Progenitor cell of endocrine pancreas (in vitro differentiated cells): ENCODE results near the gene CYTH4. TPM values are rescaled to one million over a fixed set of nuclear protein-coding genes. Genes with fewer than 3 reads are reported as not detected.

Experiments
- DNase-seq: peaks from one replicate; pipeline ENCODE4 v3.0.0; 2021; ENCODE audit warnings: low spot score; ENCODE audit not compliant: unreplicated experiment
- H3K27ac Mint-ChIP-seq: 2 replicates; pipeline ENCODE4 v1.8.0; 2021; ENCODE audit warnings: mild to moderate bottlenecking, moderate library complexity, mixed read lengths
- H3K27me3 Mint-ChIP-seq: 2 replicates; pipeline ENCODE4 v1.8.0; 2021; ENCODE audit warnings: mixed read lengths
- H3K36me3 Mint-ChIP-seq: 2 replicates; pipeline ENCODE4 v1.8.0; 2022; ENCODE audit warnings: mixed read lengths; ENCODE audit not compliant: insufficient read depth
- H3K4me1 Mint-ChIP-seq: 2 replicates; pipeline ENCODE4 v1.8.0; 2021; ENCODE audit warnings: low read depth, mixed read lengths
- H3K4me3 Mint-ChIP-seq: 2 replicates; pipeline ENCODE4 v1.8.0; 2021; ENCODE audit warnings: low read depth, mild to moderate bottlenecking, moderate library complexity, mixed read lengths
- H3K9me3 Mint-ChIP-seq: 2 replicates; pipeline ENCODE4 v1.8.0; 2021; ENCODE audit warnings: low read depth, mixed read lengths
- total RNA-seq: library from RNA; stranded (reverse); gene quantifications from 2 replicates; pipeline ENCODE4 v1.2.1, GENCODE V29; 2021
- TF ChIP-seq, protein P1 (sequence below): fragments of 200-600 bp; sonication (generic); IDR thresholded peaks from one replicate; pipeline ENCODE4 v1.5.0; 2021; ENCODE audit warnings: antibody characterized with exemption, mild to moderate bottlenecking; ENCODE audit not compliant: unreplicated experiment

Gene CYTH4
- total RNA-seq, 1 donor from 2014 or later = not detected

DNA sequence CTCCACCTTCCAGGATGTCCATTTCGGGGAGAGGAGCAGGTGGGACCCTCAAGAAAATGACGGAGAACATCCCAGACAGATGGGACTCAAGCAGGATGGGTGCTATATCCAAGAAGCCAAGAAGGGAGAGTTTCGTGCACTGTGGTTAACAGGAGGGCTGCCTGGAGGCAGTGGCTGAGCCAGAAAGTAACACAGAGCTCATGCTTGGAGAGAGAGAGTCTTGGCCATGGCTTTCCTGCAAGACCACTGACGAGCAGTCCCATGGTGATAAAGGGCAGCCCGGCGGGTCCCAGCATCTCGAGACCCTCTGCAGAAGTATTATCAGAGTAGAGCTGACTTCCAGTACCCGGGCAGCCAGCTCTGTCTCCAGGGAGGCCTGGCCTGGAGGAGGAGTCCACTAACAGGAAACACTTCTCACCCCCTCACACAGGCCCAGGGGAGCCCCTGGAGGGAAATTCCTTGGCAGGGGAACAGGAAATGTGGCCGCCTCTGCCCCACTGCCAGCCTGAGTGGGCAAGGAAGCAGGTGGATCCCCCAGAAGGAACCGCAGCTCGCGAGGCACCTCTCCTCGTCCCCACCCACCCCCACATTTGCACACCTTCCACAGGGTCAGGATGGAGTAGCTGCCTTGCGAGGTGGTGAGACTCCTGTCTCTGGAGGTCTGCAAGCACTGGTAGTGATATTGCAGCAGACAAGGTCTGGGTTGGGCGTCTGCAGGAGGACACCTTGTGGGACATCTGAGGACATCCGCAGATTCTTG, 32.2 kb downstream of the CYTH4 start:
- Mint-ChIP-seq H3K27ac (no peak overlapping the region), H3K9me3 (no peaks in the 10 kb centered on the region), H3K27me3 (peaks cover 20% of the 10 kb centered on the region)

DNA sequence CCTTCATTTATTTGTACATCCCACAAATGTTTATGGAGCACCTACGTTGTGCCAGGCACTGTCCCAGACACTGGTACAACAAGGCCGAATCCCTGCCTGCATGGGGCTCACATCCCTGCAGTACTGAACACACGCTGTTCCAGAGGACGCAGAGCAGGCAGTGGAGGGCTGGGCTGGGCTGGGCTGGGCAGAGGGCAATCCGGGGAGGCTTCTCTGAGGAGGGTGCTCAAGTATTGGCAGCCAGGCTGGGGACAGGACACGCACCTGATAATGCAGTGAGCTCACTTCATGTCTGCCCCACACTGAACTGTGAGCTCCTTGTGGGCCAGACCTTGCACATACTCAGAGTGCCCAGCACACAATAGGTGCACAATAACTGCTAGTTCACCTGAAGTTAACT, 34.1 kb downstream of the CYTH4 start:
- TF ChIP-seq, protein P1, sequence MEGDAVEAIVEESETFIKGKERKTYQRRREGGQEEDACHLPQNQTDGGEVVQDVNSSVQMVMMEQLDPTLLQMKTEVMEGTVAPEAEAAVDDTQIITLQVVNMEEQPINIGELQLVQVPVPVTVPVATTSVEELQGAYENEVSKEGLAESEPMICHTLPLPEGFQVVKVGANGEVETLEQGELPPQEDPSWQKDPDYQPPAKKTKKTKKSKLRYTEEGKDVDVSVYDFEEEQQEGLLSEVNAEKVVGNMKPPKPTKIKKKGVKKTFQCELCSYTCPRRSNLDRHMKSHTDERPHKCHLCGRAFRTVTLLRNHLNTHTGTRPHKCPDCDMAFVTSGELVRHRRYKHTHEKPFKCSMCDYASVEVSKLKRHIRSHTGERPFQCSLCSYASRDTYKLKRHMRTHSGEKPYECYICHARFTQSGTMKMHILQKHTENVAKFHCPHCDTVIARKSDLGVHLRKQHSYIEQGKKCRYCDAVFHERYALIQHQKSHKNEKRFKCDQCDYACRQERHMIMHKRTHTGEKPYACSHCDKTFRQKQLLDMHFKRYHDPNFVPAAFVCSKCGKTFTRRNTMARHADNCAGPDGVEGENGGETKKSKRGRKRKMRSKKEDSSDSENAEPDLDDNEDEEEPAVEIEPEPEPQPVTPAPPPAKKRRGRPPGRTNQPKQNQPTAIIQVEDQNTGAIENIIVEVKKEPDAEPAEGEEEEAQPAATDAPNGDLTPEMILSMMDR = no peak
- DNase-seq = no peak
- Mint-ChIP-seq H3K4me1 (peaks cover 11% of the 10 kb centered on the region), H3K27me3 (peaks cover 19% of the 10 kb centered on the region), H3K4me3 (no peak overlapping the region), H3K9me3 (no peaks in the 10 kb centered on the region), H3K27ac (no peak overlapping the region), H3K36me3 (no peaks in the 10 kb centered on the region)

More for the DNA sequence above, 32.2 kb downstream of the CYTH4 start:
- Mint-ChIP-seq H3K4me3 (no peak overlapping the region), H3K36me3 (no peaks in the 10 kb centered on the region), H3K4me1 (peaks cover 5% of the 10 kb centered on the region)
- TF ChIP-seq, protein P1 = no peak
- DNase-seq = no peak

DNA sequence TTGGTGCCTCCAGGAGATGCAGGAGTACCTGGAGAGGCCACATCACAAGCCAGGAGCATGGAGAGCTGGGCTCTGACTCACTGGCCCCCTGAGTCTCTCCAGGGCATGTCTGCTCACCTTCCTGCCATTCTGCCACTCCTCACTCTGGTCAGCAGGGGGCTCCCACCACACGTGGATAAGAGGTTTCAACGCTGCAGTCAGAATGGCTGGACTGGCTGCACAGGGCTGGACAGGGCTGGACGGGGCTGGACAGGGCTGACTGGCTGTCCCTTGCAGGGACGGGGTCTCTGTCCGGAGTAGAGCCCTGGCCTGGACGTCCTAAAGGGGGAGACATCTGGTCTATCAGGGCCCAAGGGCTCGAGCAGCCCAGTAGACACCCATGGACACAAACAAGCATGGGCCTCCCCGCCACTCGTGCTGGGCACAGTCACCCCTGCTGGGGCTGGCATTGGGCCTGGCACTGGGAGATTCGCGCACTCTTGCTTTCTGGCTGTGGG, 34.6 kb downstream of the CYTH4 start:
- Mint-ChIP-seq H3K27me3 (peaks cover 19% of the 10 kb centered on the region), H3K36me3 (no peaks in the 10 kb centered on the region), H3K27ac (no peak overlapping the region), H3K4me1 (peaks cover 11% of the 10 kb centered on the region), H3K4me3 (no peak overlapping the region), H3K9me3 (no peaks in the 10 kb centered on the region)
- peak; percentile 76 for DNase-seq
- TF ChIP-seq, protein P1 = peak; percentile 90

DNA sequence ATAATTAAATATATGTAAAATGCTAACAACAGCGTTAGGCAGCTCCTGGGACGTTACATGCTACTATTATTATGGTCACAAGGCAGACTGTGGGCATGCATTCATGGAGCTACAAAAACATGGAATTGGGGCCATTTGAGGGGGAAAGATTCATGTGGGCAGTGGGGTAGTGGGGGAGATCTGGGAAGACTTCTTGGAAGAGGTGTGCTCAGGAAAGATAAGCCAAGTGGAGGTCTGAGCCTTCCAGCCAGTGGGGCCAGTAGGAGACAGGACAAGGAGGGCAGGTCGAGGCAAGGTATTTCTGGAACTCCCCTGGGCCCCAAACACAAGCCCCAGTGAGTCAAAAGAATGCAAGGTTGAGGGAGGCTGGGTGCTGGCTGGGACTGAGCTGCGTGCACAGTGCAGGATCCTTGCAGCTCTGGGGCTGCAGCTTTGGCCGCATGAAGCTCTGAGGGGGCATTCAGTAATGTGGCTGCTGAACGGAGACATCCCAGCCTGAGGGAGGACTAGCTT, 35.4 kb downstream of the CYTH4 start:
- peaks cover 22% of the 10 kb centered on the region for H3K27me3 Mint-ChIP-seq
- no peaks in the 10 kb centered on the region for H3K9me3 Mint-ChIP-seq
- no peaks in the 10 kb centered on the region for H3K36me3 Mint-ChIP-seq
- TF ChIP-seq, protein P1 = no peak
- H3K27ac Mint-ChIP-seq = no peak overlapping the region
- no peak overlapping the region for H3K4me3 Mint-ChIP-seq
- no peak for DNase-seq
- H3K4me1 Mint-ChIP-seq = peaks cover 14% of the 10 kb centered on the region

DNA sequence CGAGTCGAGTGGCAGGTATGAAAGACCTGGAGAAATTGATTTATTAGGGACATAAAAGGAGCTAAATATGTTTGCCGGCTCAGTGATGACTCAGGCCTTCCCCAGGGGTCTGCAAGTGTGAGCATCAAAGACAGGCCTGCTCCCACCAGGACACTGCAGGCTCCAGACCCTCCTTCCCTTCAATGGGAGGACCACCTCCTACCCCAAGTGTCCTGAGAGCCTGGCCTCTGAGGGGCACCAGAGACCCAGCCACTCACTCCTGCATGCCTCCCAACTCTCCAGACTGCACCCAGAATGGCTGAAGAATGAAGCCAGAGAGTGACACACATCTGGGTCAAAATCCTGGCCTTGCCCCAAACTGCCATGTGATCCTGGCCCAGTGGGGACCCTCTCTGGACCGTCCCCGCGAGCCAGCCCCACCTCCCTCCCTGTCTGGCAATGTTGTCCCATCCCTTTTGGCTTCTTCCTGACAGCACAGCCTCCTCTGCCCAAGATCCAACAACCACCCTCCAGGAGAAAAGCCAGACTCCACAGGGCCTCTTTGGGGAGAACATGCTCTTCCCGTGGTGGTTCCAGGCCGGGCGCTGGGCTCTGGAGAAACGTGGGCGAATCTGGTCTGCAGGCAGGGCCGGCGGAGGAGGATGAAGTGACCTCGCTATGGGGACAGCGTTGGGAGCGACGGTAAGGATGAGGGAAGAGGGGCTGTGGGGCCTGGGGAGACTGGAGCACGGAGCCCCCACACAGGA, 36.2 kb downstream of the CYTH4 start:
- peaks cover 24% of the 10 kb centered on the region for H3K27me3 Mint-ChIP-seq
- H3K27ac Mint-ChIP-seq = peak overlapping the region; percentile 85
- no peaks in the 10 kb centered on the region for H3K9me3 Mint-ChIP-seq
- H3K4me3 Mint-ChIP-seq = no peak overlapping the region
- peaks cover 14% of the 10 kb centered on the region for H3K4me1 Mint-ChIP-seq
- H3K36me3 Mint-ChIP-seq = no peaks in the 10 kb centered on the region
- no peak for DNase-seq
- TF ChIP-seq, protein P1 = no peak
